ENCODE measurements around the gene HLA-B. TPM values are rescaled to one million over a fixed set of nuclear protein-coding genes. Genes with fewer than 3 reads are reported as not detected.

The HLA-B gene
- total and polyA plus RNA-seq, 4 donors: 668 to 3,772 (median 1,436) TPM

GRCh38 chr6:31353384-31353945 lies 3.5 kb downstream of the HLA-B start:
- Histone ChIP-seq H3K9me3 (ENCODE audit: control insufficient read depth in 4 of 4, insufficient read depth in 3 of 4, low read length in 3 of 4) (no peaks in the 10 kb centered on the region), H3K36me3 (ENCODE audit: control insufficient read depth in 4 of 4, insufficient read depth in 4 of 4, low read length in 4 of 4) (peaks cover 0 to 23% (median 2%) of the 10 kb centered on the region in 4 donors), H3K27me3 (ENCODE audit: control insufficient read depth in 3 of 3, insufficient read depth in 3 of 3, low read length in 2 of 3) (peaks cover 0 to 28% (median 2%) of the 10 kb centered on the region in 3 donors), H3K27ac (ENCODE audit: low read depth in 1 of 2, low read length in 1 of 2) (peak overlapping the region in 1 of 2 donors; percentile 33), H3K4me1 (ENCODE audit: control insufficient read depth in 5 of 5, insufficient read depth in 5 of 5, low read length in 5 of 5) (peaks cover 0 to 16% (median 0%) of the 10 kb centered on the region in 5 donors), H3K9ac (ENCODE audit: insufficient read depth in 1 of 2, low read length in 2 of 2) (no peak overlapping the region), H3K4me3 (no peak overlapping the region)
- 55 to 73% methylated on average over 6 of the region's 6 CpGs for WGBS, 2 donors
- no peak for TF ChIP-seq CTCF (IDR thresholded peaks at IDR 0.05; ENCODE audit: control extremely low read depth, extremely low read depth)
- DNase-seq (no peak), ATAC-seq (ENCODE audit: insufficient read depth, low FRiP score) (no peak)

GRCh38 chr6:31352683-31353383 lies 4.1 kb downstream of the HLA-B start:
- TF ChIP-seq CTCF (IDR thresholded peaks at IDR 0.05; ENCODE audit: control extremely low read depth, extremely low read depth): no peak
- 68 to 75% methylated on average over 6 of the region's 6 CpGs for WGBS, 2 donors
- Histone ChIP-seq H3K27ac (ENCODE audit: low read depth in 1 of 2, low read length in 1 of 2) (peak overlapping the region in 1 of 2 donors; percentile 53), H3K9me3 (ENCODE audit: control insufficient read depth in 4 of 4, insufficient read depth in 3 of 4, low read length in 3 of 4) (no peaks in the 10 kb centered on the region), H3K4me3 (no peak overlapping the region), H3K27me3 (ENCODE audit: control insufficient read depth in 3 of 3, insufficient read depth in 3 of 3, low read length in 2 of 3) (peaks cover 0 to 24% (median 0%) of the 10 kb centered on the region in 3 donors), H3K36me3 (ENCODE audit: control insufficient read depth in 4 of 4, insufficient read depth in 4 of 4, low read length in 4 of 4) (peaks cover 0 to 23% (median 2%) of the 10 kb centered on the region in 4 donors), H3K9ac (ENCODE audit: insufficient read depth in 1 of 2, low read length in 2 of 2) (no peak overlapping the region), H3K4me1 (ENCODE audit: control insufficient read depth in 5 of 5, insufficient read depth in 5 of 5, low read length in 5 of 5) (peaks cover 0 to 16% (median 0%) of the 10 kb centered on the region in 5 donors)
- DNase-seq: no peak
- ATAC-seq (ENCODE audit: insufficient read depth, low FRiP score): no peak

- peaks cover 0 to 16% (median 0%) of the 10 kb centered on the region in 5 donors for H3K4me1 ChIP-seq (ENCODE audit: control insufficient read depth in 5 of 5, insufficient read depth in 5 of 5, low read length in 5 of 5)
- H3K27ac ChIP-seq (ENCODE audit: low read depth in 1 of 2, low read length in 1 of 2): peak overlapping the region in 1 of 2 donors; percentile 39
- peaks cover 0 to 21% (median 0%) of the 10 kb centered on the region in 3 donors for H3K27me3 ChIP-seq (ENCODE audit: control insufficient read depth in 3 of 3, insufficient read depth in 3 of 3, low read length in 2 of 3)
- WGBS, 2 donors: 55 to 70% methylated on average over 8 of the region's 8 CpGs
- H3K9me3 ChIP-seq (ENCODE audit: control insufficient read depth in 4 of 4, insufficient read depth in 3 of 4, low read length in 3 of 4): no peaks in the 10 kb centered on the region
- no peak overlapping the region for H3K4me3 ChIP-seq
- DNase-seq: no peak
- peaks cover 0 to 23% (median 2%) of the 10 kb centered on the region in 4 donors for H3K36me3 ChIP-seq (ENCODE audit: control insufficient read depth in 4 of 4, insufficient read depth in 4 of 4, low read length in 4 of 4)
- no peak for ATAC-seq (ENCODE audit: insufficient read depth, low FRiP score)
- no peak overlapping the region for H3K9ac ChIP-seq (ENCODE audit: insufficient read depth in 1 of 2, low read length in 2 of 2)
- TF ChIP-seq CTCF (IDR thresholded peaks at IDR 0.05; ENCODE audit: control extremely low read depth, extremely low read depth): no peak
These were observed 4.7 kb downstream of the HLA-B start for GRCh38 chr6:31352310-31352682.
